Measurements from ENCODE around the gene SHC3.
"Not testable (repeated sequence)": the region's sequence is repeated elsewhere in the genome, so short reads cannot be mapped to it uniquely, and the experiment has no call there.

The SHC3 gene

GRCh38 chr9:89177944-89178829 lies at the start of gene SHC3:
Gene SHC3, minus strand, starts transcription at chr9:89178818. Its CDS starts 358 bp downstream, at chr9:89178460.
- no peak for DNase-seq (ENCODE audit: low read depth)

GRCh38 chr9:89225991-89226471 lies 47.4 kb upstream of the SHC3 start:
- no peak for DNase-seq (ENCODE audit: low read depth)

GRCh38 chr9:89225587-89225986 lies 47.0 kb upstream of the SHC3 start:
- DNase-seq (ENCODE audit: low read depth), result no peak

- no peak for DNase-seq (ENCODE audit: low read depth)
Measured at GRCh38 chr9:89225036-89225435, 46.4 kb upstream of the SHC3 start.

GRCh38 chr9:89224633-89225032 lies 46.0 kb upstream of the SHC3 start:
- DNase-seq (ENCODE audit: low read depth), result no peak

GRCh38 chr9:89223396-89223977 lies 44.9 kb upstream of the SHC3 start:
- DNase-seq (ENCODE audit: low read depth), result no peak

- no peak for DNase-seq (ENCODE audit: low read depth)
Measured at GRCh38 chr9:89219637-89220036, 41.0 kb upstream of the SHC3 start.

GRCh38 chr9:89218040-89218928 lies 39.7 kb upstream of the SHC3 start:
- no peak for DNase-seq (ENCODE audit: low read depth)

GRCh38 chr9:89215342-89215741 lies 36.7 kb upstream of the SHC3 start:
- DNase-seq (ENCODE audit: low read depth), result no peak

GRCh38 chr9:89213396-89213880 lies 34.8 kb upstream of the SHC3 start:
- DNase-seq (ENCODE audit: low read depth), result no peak

- DNase-seq (ENCODE audit: low read depth), result no peak
Measured at GRCh38 chr9:89212171-89212570, 33.6 kb upstream of the SHC3 start.

GRCh38 chr9:89209311-89209710 lies 30.7 kb upstream of the SHC3 start:
- not testable (repeated sequence) for DNase-seq (ENCODE audit: low read depth)

- no peak for DNase-seq (ENCODE audit: low read depth)
Measured at GRCh38 chr9:89207026-89207425, 28.4 kb upstream of the SHC3 start.

- DNase-seq (ENCODE audit: low read depth), result no peak
Measured at GRCh38 chr9:89204801-89205200, 26.2 kb upstream of the SHC3 start.

- DNase-seq (ENCODE audit: low read depth), result no peak
Measured at GRCh38 chr9:89195131-89195797, 16.6 kb upstream of the SHC3 start.

GRCh38 chr9:89194421-89195130 lies 16.0 kb upstream of the SHC3 start:
- no peak for DNase-seq (ENCODE audit: low read depth)

GRCh38 chr9:89191004-89191403 lies 12.4 kb upstream of the SHC3 start:
- DNase-seq (ENCODE audit: low read depth), result no peak

GRCh38 chr9:89189215-89189614 lies 10.6 kb upstream of the SHC3 start:
- DNase-seq (ENCODE audit: low read depth), result no peak

- DNase-seq (ENCODE audit: low read depth), result no peak
Measured at GRCh38 chr9:89187950-89188349, 9.3 kb upstream of the SHC3 start.

- no peak for DNase-seq (ENCODE audit: low read depth)
Measured at GRCh38 chr9:89187541-89187940, 8.9 kb upstream of the SHC3 start.

- no peak for DNase-seq (ENCODE audit: low read depth)
Measured at GRCh38 chr9:89186960-89187359, 8.3 kb upstream of the SHC3 start.
